Fibroblast of skin of back (primary cell): Measurements from ENCODE around the gene PHLDA2.
A peak's percentile ranks its signal among the peaks of the same experiment; 100 is the strongest.
"Not testable (repeated sequence)": the region's sequence is repeated elsewhere in the genome, so short reads cannot be mapped to it uniquely, and the experiment has no call there.

Experiments
- DNase-seq: peaks from one replicate; pipeline ENCODE4 v3.0.0-alpha.2; 2013

PHLDA2 gene

DNA sequence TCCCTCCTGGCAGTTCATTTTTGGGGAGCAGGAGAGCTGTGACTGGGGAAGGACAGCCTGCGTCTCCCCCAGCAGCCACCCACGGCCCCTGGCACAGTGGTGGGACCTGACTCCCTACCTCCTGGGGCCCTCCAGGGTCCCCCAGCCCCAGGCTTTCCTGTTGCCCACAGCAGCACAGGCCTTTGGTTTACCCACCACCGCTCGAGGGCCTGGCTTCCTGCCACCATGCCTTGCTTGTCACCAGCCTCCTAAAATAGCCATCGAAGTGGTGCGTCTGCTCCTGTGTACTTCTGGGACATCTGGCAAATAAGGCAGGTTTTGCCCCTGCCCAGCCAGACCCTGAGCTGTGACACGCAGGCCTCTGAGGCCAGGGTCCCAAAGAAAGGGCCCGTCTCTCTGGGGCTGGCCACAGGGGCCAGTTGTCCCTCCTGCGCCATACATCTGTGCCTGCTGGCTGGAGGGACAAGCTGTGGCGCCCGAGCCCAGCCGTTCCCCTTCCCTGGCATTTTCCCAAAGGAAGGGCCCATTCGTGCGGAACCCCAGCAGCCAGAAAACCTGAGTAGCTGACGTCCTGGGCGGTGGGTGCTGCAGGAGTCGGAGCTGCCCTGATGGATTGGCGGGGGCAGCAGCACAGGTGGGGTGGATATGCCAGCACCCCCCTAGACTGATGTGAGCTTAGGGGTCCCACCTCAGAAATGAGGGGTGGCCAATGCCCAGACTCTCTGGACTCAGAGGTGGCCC is 14.6 kb downstream of the PHLDA2 start:
- peak; percentile 33 for DNase-seq

- no peak for DNase-seq
Measured at GRCh38 chr11:2913776-2914175, 15.4 kb downstream of the PHLDA2 start.

DNA sequence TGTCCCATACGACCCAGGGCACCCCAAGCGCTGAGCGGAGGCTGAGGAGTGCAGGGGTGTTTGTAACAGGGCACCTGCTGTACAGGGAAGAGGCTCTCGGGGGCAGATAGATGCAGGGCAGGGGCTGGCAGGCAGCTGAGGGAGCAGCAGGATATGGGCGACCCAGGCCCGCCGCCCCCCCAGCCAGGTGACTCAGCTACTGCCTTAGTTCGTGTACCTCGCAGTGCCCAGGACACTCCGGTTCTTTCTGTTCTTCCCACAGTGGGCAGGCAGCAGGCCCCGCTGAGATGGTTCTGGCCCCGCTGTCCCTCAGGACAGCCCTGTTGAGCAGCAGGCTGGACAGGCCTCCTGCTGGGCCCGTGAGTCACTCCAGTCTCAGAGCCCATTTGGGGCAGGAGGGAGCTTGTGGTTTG is 16.2 kb downstream of the PHLDA2 start:
- DNase-seq = peak; percentile 75

- peak; percentile 94 for DNase-seq
Measured at GRCh38 chr11:2912498-2912897, 16.7 kb downstream of the PHLDA2 start.

DNA sequence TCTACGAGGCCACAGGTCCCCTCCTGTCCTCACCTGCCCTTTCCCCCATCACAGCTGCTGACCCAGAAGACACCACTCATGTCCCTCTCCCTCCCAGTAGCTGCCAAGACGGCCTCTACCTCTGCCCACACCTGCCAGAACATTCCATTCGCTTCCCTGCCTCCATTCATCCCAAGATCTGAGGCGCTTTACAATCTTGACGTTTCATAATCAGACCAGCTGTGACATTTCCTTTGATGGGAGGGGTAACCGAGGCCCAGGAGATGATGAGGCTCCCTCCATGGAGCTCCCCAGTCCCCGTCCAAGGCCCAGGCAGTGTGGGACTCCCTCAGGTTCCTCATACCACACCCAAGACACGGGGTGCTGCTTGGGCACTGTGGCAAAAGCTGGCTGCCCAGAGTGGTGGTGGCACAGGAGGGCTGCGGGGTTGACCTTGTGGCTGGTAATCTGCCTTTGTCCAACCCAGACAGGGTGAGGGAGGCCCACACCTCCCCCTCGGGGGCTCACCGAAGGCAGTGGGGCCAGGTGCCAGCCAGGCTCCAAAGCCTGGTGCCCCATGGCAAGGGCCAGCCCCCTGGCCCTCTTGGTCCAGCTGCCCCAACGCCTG is 17.3 kb downstream of the PHLDA2 start:
- DNase-seq = no peak

DNA sequence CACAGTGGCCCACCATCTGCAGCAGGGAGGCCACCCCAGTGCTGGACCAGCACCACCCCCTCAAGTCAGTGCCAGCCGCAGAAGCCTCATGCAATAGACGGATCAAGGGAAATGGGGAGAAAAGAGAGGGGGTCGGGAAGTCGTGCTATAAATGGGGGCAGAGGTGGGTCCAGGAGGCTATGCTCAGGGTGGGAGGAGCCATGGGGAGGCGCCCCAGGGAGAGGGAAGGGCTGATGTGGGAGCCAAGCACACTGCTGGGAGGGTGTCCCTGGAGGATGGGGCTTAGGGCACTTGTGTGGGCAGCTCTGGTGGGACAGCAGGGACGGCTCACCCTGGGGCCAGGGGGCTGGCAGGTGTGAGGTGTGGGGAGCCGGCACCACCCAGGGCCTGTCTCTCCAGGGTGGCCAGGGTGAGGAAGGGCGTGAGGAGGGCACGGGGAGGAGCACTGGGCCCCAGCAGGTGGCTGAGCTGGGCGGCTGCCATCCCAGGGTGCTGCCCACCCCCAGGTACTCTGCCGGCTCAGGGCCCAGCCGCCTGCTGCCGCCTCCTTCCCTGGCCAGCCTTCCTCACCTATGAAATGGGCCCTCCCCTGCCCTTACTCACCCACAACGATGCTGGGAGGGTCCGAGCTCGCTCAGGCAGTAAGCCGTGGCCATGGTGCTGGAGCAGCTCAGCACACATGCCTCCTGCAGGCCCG is 18.0 kb downstream of the PHLDA2 start:
- no peak for DNase-seq

DNA sequence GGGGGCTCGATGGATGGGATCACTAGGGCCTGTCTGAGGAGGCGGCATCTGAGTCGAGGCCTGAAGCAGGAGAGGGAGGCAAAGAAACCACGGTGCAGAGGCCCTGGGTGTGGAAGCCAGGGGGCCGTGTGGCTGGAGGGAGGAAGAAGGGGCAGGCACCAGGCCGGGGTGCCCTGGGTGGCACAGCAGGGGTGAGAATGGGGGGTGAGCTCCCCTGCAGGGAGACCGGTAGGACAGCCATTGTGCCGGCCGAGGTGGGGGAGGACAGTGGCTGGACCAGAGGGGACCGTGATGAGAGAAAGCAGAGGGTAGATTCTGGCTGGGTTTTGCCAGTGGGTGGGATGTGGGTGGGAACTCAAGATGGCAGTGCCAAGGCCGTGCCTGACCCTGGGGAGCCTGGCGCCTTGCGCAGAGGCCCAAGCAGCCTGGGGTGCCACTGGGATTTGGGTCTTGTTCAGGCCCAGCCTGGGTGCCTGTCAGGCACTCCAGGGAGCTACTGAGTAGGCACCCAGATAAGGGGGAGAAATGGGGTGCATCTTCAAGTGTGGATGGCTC is 18.7 kb downstream of the PHLDA2 start:
- no peak for DNase-seq

- DNase-seq = no peak
Measured at GRCh38 chr11:2909133-2909902, 19.9 kb downstream of the PHLDA2 start.

- no peak for DNase-seq
Measured at GRCh38 chr11:2908130-2908529, 21.1 kb downstream of the PHLDA2 start.

GRCh38 chr11:2905299-2905698 is 23.9 kb downstream of the PHLDA2 start:
- not testable (repeated sequence) for DNase-seq

- DNase-seq = no peak
Measured at GRCh38 chr11:2904153-2905052, 24.8 kb downstream of the PHLDA2 start.

GRCh38 chr11:2903672-2904011 is 25.6 kb downstream of the PHLDA2 start:
- no peak for DNase-seq

DNA sequence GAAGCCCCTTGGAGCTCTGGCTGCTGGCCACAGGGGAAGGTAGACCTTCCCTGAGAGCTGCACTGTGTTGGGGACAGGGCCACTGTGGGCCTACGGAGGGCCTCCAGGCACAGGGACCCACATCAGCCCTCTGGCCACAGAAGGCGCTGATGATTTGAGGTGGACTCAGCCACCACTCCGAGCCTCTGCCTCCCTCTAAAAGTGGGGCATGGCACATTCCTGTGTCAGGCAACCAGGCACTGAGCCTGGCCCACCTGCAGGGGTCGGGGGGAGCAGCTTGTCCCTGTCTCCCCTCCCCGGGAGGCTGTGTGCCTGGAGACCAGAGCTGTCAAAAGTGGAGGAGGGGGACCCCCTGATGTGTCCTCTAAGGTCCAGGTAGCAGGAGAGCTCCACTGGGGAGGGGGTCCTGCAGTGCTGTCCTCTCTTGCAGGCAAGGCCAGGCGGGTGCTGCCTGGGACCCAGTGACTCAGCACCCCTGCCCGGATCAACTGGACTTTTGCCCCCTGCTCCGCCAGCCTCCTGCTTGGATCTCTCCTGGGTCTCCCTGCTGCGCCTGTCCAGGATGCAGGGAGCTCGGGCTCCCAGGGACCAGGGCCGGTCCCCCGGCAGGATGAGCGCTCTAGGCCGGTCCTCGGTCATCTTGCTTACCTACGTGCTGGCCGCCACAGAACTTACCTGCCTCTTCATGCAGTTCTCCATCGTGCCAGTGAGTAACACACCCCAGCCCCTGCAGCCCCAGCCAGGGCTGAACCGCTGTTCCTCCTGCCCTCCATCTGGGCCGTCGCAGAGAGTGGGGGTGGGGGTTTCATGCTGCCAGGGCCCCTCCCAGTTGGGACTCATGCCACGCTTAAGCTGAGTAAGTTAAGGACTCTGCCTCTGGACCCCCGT is 26.2 kb downstream of the PHLDA2 start:
- DNase-seq = no peak

GRCh38 chr11:2901854-2902783 is 27.1 kb downstream of the PHLDA2 start:
- peak; percentile 94 for DNase-seq

GRCh38 chr11:2901196-2901796 is 27.9 kb downstream of the PHLDA2 start:
- no peak for DNase-seq

- no peak for DNase-seq
Measured at GRCh38 chr11:2899080-2899783, 30.0 kb downstream of the PHLDA2 start.

DNA sequence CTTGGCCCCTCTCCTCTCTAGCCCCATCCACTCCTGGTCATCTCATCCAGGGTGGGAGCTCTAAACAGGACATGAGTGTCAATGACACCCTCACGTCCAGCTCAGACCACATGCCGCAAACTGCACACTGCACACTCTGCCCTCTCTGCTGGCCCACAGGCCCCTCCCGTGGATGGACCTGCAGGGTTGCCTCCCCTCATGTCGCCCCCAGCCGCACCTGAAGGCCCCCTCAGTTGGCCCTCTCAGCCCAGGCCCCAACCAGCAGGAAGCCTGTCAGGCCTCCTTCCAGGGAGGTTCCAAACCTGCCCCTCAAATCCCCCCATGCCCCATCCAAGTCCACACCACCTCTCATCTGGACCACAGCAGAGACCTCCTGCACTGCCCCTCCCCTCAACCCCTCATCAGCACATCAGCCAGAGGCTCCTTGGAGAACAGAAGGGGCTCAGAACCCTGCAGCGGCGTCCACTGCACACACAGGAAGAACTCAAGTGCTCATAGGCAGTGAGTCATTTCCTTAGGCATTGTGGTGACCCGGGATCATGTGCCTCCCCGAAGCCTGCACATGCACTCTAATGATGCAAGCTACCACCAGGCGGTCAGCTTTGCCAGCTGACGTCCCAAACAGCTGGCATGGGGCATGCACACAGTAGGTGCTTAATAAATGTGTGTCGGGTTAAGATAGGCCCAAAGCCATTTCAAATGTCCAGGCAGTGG is 30.7 kb downstream of the PHLDA2 start:
- DNase-seq = peak; percentile 91

DNA sequence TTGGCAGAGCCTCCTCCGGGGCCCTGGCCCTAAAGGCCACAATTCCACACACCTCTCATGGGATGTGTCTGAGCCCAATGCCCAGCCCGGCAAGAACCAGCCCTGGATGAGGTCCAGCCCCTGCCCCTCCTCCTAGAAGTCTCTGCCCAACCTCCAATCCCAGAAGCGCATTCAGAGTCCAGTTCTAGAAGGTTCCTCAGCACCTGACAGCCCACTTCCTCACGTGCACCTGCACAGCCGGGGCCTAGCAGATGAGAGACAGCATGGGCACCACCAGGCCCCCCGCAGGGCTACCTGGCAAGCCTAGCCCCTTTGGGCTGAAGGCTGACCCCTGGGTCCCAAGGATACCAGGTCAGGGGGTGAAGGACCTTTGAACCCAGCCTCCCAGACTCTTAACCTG is 32.2 kb downstream of the PHLDA2 start:
- no peak for DNase-seq
